Measurements from ENCODE around the gene PPARG. TPM values are rescaled to one million over a fixed set of nuclear protein-coding genes. Genes with fewer than 3 reads are reported as not detected.
"Not testable (repeated sequence)": the region's sequence is repeated elsewhere in the genome, so short reads cannot be mapped to it uniquely, and the experiment has no call there.

The PPARG gene
- total and polyA plus RNA-seq, 8 donors, result 3.3 to 52.0 (median 5.4) TPM

- Histone ChIP-seq H3K27me3 (no peaks in the 10 kb centered on the region), H3K36me3 (no peaks in the 10 kb centered on the region), H3K4me1 (peaks cover 0 to 10% of the 10 kb centered on the region in 2 donors), H3K9me3 (no peaks in the 10 kb centered on the region), H3K27ac (no peak overlapping the region), H3K4me3 (no peak overlapping the region)
- intact Hi-C loops (cut with DNase I), result no loop called here
- DNase-seq (no peak), ATAC-seq (no peak)
- TF ChIP-seq, protein P1, sequence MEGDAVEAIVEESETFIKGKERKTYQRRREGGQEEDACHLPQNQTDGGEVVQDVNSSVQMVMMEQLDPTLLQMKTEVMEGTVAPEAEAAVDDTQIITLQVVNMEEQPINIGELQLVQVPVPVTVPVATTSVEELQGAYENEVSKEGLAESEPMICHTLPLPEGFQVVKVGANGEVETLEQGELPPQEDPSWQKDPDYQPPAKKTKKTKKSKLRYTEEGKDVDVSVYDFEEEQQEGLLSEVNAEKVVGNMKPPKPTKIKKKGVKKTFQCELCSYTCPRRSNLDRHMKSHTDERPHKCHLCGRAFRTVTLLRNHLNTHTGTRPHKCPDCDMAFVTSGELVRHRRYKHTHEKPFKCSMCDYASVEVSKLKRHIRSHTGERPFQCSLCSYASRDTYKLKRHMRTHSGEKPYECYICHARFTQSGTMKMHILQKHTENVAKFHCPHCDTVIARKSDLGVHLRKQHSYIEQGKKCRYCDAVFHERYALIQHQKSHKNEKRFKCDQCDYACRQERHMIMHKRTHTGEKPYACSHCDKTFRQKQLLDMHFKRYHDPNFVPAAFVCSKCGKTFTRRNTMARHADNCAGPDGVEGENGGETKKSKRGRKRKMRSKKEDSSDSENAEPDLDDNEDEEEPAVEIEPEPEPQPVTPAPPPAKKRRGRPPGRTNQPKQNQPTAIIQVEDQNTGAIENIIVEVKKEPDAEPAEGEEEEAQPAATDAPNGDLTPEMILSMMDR (IDR thresholded peaks at IDR 0.05), result no peak
Measured at GRCh38 chr3:12278566-12278965, 10.3 kb upstream of the PPARG start.

GRCh38 chr3:12279591-12280326 lies 9.1 kb upstream of the PPARG start:
- TF ChIP-seq, protein P1 (IDR thresholded peaks at IDR 0.05), result no peak

GRCh38 chr3:12280357-12280806 lies 8.5 kb upstream of the PPARG start:
- H3K27me3 ChIP-seq, result peaks cover 0 to 11% of the 10 kb centered on the region in 2 donors
- TF ChIP-seq, protein P1 (IDR thresholded peaks at IDR 0.05), result no peak
- H3K27ac ChIP-seq, result no peak overlapping the region
- ATAC-seq (no peak), DNase-seq (no peak)
- intact Hi-C loops (cut with DNase I), result no loop called here
- no peaks in the 10 kb centered on the region for H3K9me3 ChIP-seq
- no peak overlapping the region for H3K4me3 ChIP-seq
- peaks cover 0 to 10% of the 10 kb centered on the region in 2 donors for H3K4me1 ChIP-seq
- no peaks in the 10 kb centered on the region for H3K36me3 ChIP-seq

More at GRCh38 chr3:12279591-12280326, 9.1 kb upstream of the PPARG start:
- Histone ChIP-seq H3K4me3 (no peak overlapping the region), H3K36me3 (no peaks in the 10 kb centered on the region), H3K27me3 (peaks cover 0 to 4% of the 10 kb centered on the region in 2 donors), H3K4me1 (peaks cover 0 to 10% of the 10 kb centered on the region in 2 donors), H3K9me3 (no peaks in the 10 kb centered on the region), H3K27ac (no peak overlapping the region)
- ATAC-seq, result no peak
- no peak for DNase-seq
- intact Hi-C loops (cut with DNase I), result no loop called here

DNA sequence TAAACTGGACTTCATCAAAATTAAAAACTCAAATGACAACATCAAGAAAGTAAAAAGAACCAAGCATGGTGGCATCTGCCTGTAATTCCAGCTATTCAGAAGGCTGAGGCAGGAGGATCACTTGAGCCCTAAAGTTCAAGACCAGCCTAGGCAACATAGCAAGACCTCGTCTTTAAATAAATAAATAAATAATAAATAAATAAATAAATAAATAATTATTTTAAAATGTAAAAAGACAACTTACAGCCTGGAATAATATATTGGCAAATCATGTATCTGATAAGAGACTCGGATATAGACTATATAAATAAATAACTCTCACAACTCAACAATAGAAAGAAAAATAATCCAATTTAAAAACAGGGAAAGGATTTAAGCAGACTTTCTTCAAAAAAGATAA lies 4.3 kb upstream of the PPARG start:
- Histone ChIP-seq H3K9me3 (no peaks in the 10 kb centered on the region), H3K27ac (no peak overlapping the region), H3K36me3 (no peaks in the 10 kb centered on the region), H3K27me3 (peaks cover 0 to 50% of the 10 kb centered on the region in 2 donors), H3K4me1 (peaks cover 0 to 20% of the 10 kb centered on the region in 2 donors), H3K4me3 (no peak overlapping the region)
- TF ChIP-seq, protein P1 (IDR thresholded peaks at IDR 0.05), result no peak
- no peak for DNase-seq
- no peak for ATAC-seq
- intact Hi-C loops (cut with DNase I), result no loop called here

GRCh38 chr3:12285003-12285555 lies 3.8 kb upstream of the PPARG start:
- H3K9me3 ChIP-seq, result no peaks in the 10 kb centered on the region
- no peak for DNase-seq
- TF ChIP-seq, protein P1 (IDR thresholded peaks at IDR 0.05), result no peak
- ATAC-seq, result no peak
- peaks cover 0 to 50% of the 10 kb centered on the region in 2 donors for H3K27me3 ChIP-seq
- no peaks in the 10 kb centered on the region for H3K36me3 ChIP-seq
- intact Hi-C loops (cut with DNase I), result no loop called here
- no peak overlapping the region for H3K27ac ChIP-seq
- H3K4me1 ChIP-seq, result peaks cover 0 to 21% of the 10 kb centered on the region in 2 donors
- H3K4me3 ChIP-seq, result no peak overlapping the region

DNA sequence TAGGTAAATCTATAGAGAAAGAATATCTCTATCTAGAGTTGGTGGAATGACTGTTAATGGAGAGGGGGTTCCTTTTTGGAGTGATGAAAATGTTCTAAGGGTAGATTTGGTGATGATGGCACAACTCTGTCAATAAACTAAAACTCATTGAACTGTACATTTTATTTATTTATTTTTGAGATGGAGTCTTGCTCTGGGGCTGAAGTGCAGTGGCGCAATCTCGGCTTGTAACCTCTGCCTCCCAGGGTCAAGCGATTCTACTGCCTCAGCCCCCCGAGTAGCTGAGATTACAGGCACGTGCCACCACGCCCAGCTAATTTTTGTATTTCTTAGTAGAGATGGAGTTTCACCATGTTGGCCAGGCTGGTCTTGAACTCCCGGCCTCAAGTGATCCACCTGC lies 3.1 kb upstream of the PPARG start:
- Histone ChIP-seq H3K4me1 (peaks cover 0 to 21% of the 10 kb centered on the region in 2 donors), H3K27me3 (peaks cover 0 to 51% of the 10 kb centered on the region in 2 donors)
- H3K36me3 ChIP-seq; intact Hi-C loops (cut with DNase I); DNase-seq; H3K27ac ChIP-seq; ATAC-seq; H3K4me3 ChIP-seq; H3K9me3 ChIP-seq: not testable (repeated sequence)
